Fibroblast of villous mesenchyme (primary cell): ENCODE results near the gene BEND7. TPM values are rescaled to one million over a fixed set of nuclear protein-coding genes. Genes with fewer than 3 reads are reported as not detected.

Source experiments
- DNase-seq: peaks from one replicate; pipeline ENCODE4 v3.0.0-alpha.2; 2010; ENCODE audit warnings: low read depth
- H3K4me3 ChIP-seq: 2 replicates; pipeline ENCODE4 v1.5.1; 2011; ENCODE audit warnings: low read depth, mild to moderate bottlenecking, low read length
- total RNA-seq: library from RNA; depleted of rRNA; stranded (reverse); fragments of >200 nt; gene quantifications from 2 replicates; pipeline ENCODE4 v1.2.3, GENCODE V29; 2012
- TF ChIP-seq, protein P1 (sequence below): IDR thresholded peaks from 2 replicates; pipeline ENCODE4 v1.5.1; 2012; ENCODE audit warnings: low read depth, mild to moderate bottlenecking, low read length; ENCODE audit not compliant: insufficient read depth

Gene BEND7
- total RNA-seq, 1 donor, result under 0.01 TPM

DNA sequence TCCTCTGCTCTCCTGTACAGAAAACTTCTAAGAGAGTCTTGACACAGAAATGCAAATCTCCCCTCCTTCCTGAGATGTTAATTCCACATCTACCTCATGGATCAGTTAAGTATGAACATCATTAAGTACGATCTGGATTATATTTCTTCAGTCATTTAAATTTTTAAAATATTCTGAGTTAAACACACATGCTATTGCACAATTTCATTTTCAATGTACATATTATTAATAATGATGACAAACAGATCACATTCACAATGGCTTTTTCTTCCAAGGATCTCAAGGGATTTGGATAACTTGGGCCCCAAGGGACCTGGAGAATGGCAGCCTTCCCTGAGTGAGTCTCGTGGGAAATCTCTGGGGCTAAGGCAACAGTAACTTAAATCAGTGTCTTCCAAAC lies 16.2 kb downstream of the BEND7 start:
- no peak overlapping the region for H3K4me3 ChIP-seq
- TF ChIP-seq, protein P1, sequence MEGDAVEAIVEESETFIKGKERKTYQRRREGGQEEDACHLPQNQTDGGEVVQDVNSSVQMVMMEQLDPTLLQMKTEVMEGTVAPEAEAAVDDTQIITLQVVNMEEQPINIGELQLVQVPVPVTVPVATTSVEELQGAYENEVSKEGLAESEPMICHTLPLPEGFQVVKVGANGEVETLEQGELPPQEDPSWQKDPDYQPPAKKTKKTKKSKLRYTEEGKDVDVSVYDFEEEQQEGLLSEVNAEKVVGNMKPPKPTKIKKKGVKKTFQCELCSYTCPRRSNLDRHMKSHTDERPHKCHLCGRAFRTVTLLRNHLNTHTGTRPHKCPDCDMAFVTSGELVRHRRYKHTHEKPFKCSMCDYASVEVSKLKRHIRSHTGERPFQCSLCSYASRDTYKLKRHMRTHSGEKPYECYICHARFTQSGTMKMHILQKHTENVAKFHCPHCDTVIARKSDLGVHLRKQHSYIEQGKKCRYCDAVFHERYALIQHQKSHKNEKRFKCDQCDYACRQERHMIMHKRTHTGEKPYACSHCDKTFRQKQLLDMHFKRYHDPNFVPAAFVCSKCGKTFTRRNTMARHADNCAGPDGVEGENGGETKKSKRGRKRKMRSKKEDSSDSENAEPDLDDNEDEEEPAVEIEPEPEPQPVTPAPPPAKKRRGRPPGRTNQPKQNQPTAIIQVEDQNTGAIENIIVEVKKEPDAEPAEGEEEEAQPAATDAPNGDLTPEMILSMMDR, result no peak
- no peak for DNase-seq

DNA sequence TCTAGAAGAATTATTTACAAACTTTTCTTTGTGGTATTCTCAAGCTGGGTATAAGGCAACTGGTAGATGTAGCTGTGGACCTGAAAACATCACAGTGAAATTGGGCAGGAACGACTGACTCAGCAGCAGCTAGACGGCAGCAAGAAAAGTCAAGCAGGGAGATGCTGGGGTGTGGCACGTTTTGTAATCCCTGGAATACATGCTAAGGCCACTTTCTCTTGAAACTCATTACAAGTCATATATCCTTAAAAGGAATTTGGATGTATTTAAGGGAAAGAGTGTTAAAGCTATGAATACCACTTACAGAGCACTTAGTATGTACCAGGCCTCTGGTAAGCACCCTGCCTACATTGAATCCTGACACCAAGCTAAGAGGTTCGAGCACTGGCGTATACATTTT lies 17.4 kb downstream of the BEND7 start:
- no peak overlapping the region for H3K4me3 ChIP-seq
- TF ChIP-seq, protein P1, result no peak
- DNase-seq, result no peak

DNA sequence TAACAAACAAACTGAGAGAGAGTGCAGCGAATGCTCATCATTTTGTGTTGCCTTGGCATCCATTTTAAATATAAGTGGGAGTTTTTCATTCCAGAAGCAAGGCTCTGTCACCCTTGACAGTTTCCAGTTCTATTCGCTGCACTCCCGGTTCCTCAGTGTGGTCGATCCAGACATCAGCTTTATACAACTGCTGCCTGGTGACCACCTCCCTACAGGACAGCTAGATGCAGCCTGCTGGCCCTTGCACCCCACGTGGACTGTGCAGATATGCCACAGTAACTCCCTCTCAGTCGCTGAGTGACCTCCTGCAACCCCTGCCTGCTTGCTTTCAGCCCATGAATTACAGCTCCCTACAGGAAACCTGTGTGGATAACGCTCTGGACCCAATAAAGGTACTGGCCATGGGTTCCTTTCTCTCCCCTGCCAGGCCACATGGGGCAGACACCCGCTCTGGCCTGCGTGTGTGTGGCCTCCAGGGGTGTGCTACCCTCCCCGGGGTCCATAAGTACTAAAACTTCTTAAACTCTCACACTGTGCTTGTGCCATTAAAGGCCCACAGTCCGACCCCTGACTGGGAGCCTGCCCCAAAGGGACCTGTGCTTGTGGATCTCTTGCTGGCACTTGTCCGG lies 23.6 kb downstream of the BEND7 start:
- TF ChIP-seq, protein P1, result no peak
- DNase-seq, result no peak
- no peak overlapping the region for H3K4me3 ChIP-seq

DNA sequence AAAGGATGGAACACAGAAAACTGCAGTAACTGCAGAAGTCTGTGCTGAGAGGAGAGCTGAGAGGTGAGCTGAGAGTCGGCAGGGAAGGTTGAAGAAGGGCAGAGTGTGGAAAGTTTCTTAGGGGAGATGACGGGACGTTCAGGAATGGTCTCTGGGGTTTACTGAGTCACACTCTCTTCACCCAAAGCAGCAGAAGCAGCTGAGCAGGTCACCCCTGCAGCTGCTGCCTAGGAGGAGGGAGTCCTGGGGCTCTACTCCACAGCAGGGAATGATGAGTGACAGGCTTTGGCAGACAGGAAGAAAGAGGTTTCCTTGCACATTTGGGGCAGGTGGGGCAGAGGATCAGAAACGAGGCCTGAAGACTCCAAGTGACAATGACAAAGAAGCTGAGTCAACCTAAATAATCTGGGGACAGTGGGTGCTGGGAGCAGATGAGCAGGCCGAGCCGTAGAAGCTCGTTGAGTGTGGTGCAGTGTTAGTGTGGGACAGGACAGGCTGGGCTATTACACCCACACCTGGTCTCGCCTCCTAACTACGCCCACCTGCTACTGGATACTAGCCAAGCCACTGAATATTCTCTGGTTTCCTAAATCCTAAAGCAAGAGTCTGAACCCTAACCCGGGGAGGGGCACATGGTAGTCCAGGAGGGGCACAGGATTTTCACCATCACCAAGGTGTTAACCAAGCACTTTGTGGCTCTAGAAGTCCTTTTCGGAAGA lies 24.9 kb downstream of the BEND7 start:
- no peak overlapping the region for H3K4me3 ChIP-seq
- peak; percentile 15 for DNase-seq
- TF ChIP-seq, protein P1, result no peak

DNA sequence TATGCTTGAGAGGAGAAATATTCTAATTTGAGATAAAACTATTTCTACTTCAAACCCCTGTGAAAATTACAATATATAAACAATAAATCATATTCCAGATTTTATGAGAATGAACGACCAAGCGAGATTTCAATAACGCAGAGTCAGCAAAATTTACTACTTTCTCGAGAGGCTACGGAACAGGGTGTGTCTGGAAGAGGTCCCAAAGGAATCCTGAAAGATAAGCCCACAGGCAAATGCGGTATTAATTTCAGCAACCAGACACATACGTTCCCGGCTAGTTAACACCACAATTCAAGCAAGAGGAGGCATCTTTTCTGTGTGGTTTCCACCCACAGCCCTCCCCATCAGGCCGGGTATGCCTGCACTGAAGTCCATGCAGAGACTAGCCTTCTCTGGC lies 26.4 kb downstream of the BEND7 start:
- no peak overlapping the region for H3K4me3 ChIP-seq
- peak; percentile 10 for DNase-seq
- TF ChIP-seq, protein P1, result no peak

DNA sequence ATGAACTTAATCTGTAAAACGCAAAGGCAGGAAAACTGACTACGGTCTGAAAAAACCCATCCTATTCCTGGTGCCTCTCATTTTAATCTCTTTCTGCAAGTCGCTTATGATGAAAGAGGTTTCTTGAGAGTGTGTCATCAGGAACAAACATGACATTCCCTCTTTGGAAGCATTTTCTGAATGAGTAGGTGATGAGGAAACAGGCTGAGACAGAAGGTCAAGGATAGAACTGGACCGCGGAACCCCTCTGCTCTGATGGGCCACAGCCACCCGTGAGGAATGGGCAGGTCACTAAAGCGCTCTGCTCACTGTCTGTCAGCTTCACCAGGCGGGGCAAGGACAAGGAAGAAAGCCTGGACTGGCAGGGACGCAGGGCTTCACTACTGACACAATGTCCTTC lies 28.6 kb downstream of the BEND7 start:
- DNase-seq, result no peak

More for the DNA sequence above, 28.6 kb downstream of the BEND7 start:
- TF ChIP-seq, protein P1, result no peak
- no peak overlapping the region for H3K4me3 ChIP-seq
